HepG2 (cell line): Measurements from ENCODE around the gene IL11RA. TPM values are rescaled to one million over a fixed set of nuclear protein-coding genes. Genes with fewer than 3 reads are reported as not detected.

Experiments used
- ASH2L ChIP-seq: fragments of 300-600, 200-600 bp; sonication (generic); IDR thresholded peaks from 2 replicates; pipeline ENCODE4 v1.7.0; 2017; ENCODE audit warnings: low read depth, mild to moderate bottlenecking, moderate library complexity, mixed read lengths, low read length; ENCODE audit not compliant: insufficient read length
- DBP ChIP-seq: sonication (generic); formaldehyde crosslinking; IDR thresholded peaks from 2 replicates; pipeline ENCODE4 v1.4.0; 2020; ENCODE audit warnings: missing genetic modification reagents; ENCODE audit errors: not compliant biosample characterization
- KDM1A ChIP-seq: IDR thresholded peaks from 2 replicates; pipeline ENCODE4 v1.6.1; 2016; ENCODE audit warnings: missing compliant biosample characterization
- KDM5A ChIP-seq: fragments of 200-600 bp; sonication (generic); IDR thresholded peaks from 2 replicates; pipeline ENCODE4 v1.7.0; 2018; ENCODE audit warnings: antibody characterized with exemption, mild to moderate bottlenecking, low read length, borderline replicate concordance
- KDM6A ChIP-seq: IDR thresholded peaks from 2 replicates; pipeline ENCODE4 v1.6.1; 2016; ENCODE audit warnings: low read depth
- LBX2 ChIP-seq: sonication (generic); formaldehyde crosslinking; IDR thresholded peaks from 2 replicates; pipeline ENCODE4 v1.5.0; 2020; ENCODE audit warnings: missing genetic modification reagents, mild to moderate bottlenecking, borderline replicate concordance
- PHF21A ChIP-seq: sonication (generic); formaldehyde crosslinking; IDR thresholded peaks from 2 replicates; pipeline ENCODE4 v1.5.0; 2020; ENCODE audit warnings: mild to moderate bottlenecking, missing genetic modification reagents
- TCF7 ChIP-seq: sonication (generic); IDR thresholded peaks from 2 replicates; pipeline ENCODE4 v1.6.1; 2016; ENCODE audit warnings: antibody characterized with exemption, low read depth
- ZFP1 ChIP-seq: IDR thresholded peaks from 2 replicates; pipeline ENCODE4 v1.6.1; 2016
- ZNF121 ChIP-seq: sonication (generic); formaldehyde crosslinking; IDR thresholded peaks from 2 replicates; pipeline ENCODE4 v1.5.0; 2020; ENCODE audit warnings: mild to moderate bottlenecking, missing genetic modification reagents
- ZNF160 ChIP-seq: sonication (generic); formaldehyde crosslinking; IDR thresholded peaks from 2 replicates; pipeline ENCODE4 v1.8.0; 2022; ENCODE audit warnings: mild to moderate bottlenecking, inconsistent platforms, missing genetic modification reagents
- ZNF318 ChIP-seq: sonication (generic); formaldehyde crosslinking; IDR thresholded peaks from 2 replicates; pipeline ENCODE4 v1.4.0; 2020; ENCODE audit warnings: mild to moderate bottlenecking, missing genetic modification reagents
- ZNF382 ChIP-seq: sonication (generic); formaldehyde crosslinking; IDR thresholded peaks from 2 replicates; pipeline ENCODE4 v1.5.0; 2020; ENCODE audit warnings: missing genetic modification reagents, mild to moderate bottlenecking, borderline replicate concordance
- ZNF431 ChIP-seq: sonication (generic); formaldehyde crosslinking; IDR thresholded peaks from 2 replicates; pipeline ENCODE4 v1.9.0; 2022; ENCODE audit warnings: missing genetic modification reagents, low read depth, mild to moderate bottlenecking, borderline replicate concordance
- ZNF460 ChIP-seq: sonication (generic); formaldehyde crosslinking; IDR thresholded peaks from 2 replicates; pipeline ENCODE4 v1.5.1; 2020; ENCODE audit warnings: missing genetic modification reagents, mild to moderate bottlenecking, borderline replicate concordance
- ZNF660 ChIP-seq: sonication (generic); formaldehyde crosslinking; IDR thresholded peaks from 2 replicates; pipeline ENCODE4 v1.5.1; 2020; ENCODE audit warnings: mild to moderate bottlenecking, low read depth, missing genetic modification reagents, borderline replicate concordance
- ZNF770 ChIP-seq: sonication (generic); formaldehyde crosslinking; IDR thresholded peaks from 2 replicates; pipeline ENCODE4 v1.5.0; 2020; ENCODE audit warnings: mild to moderate bottlenecking, missing genetic modification reagents
- polyA plus RNA-seq, 8 experiments: library from polyadenylated mRNA; depleted of rRNA in 3 of 8; stranded (reverse) in 7 of 8; unstranded in 1 of 8; fragments of >200 nt; fragmentation: Illumina TruSeq in 4 of 8; extraction: Trizol in 4 of 8; gene quantifications; 2 replicates each; pipeline versions ENCODE4 v1.2.1 to v1.2.3, GENCODE V29; 2011 to 2016; ENCODE audit warnings: low read depth in 4 of 8, missing spikeins in 1 of 8, mixed read lengths in 1 of 8; ENCODE audit not compliant: insufficient read depth in 1 of 8
- total RNA-seq, 5 experiments: library from RNA; depleted of rRNA; stranded (reverse); fragments of >200 nt; fragmentation: Illumina TruSeq; extraction: Trizol; gene quantifications; 2 replicates each; pipeline ENCODE4 v1.2.3, GENCODE V29; 2016; ENCODE audit warnings: low read depth in 1 of 5

IL11RA gene
- total and polyA plus RNA-seq, 2 of the 13 experiments (the other 11 are each of a cell fraction or from before 2014, with no cell fraction given) = 2.0 to 4.2 TPM

GRCh38 chr9:34646211-34647083 lies 5.5 kb upstream of the IL11RA start, which contains the start of gene GALT (continued):
- peak; percentile 53; the same call in 1 of the 2 replicates for TF ChIP-seq ZNF318 (CRISPR knock-in tag)
- TF ChIP-seq KDM5A = peak; percentile 43; the same call in 1 of the 2 replicates
- peak; percentile 32 for TF ChIP-seq DBP
- TF ChIP-seq ZNF160 (CRISPR knock-in tag) = 0 out of 2 replicates have a peak, but pooled peaks have one; percentile 40
- no peak for TF ChIP-seq LBX2 (CRISPR knock-in tag)
- TF ChIP-seq KDM6A (CRISPR knock-in tag) = no peak
- 0 out of 2 replicates have a peak, but pooled peaks have one; percentile 65 for TF ChIP-seq ZNF660 (CRISPR knock-in tag)
- no peak for TF ChIP-seq KDM1A (CRISPR knock-in tag)
- peak; percentile 53 for TF ChIP-seq TCF7
- peak; percentile 87 for TF ChIP-seq ASH2L
- TF ChIP-seq ZNF770 (CRISPR knock-in tag) = peak; percentile 63; the same call in 1 of the 2 replicates
- no peak; the same call in 1 of the 2 replicates for TF ChIP-seq ZNF431
- TF ChIP-seq ZNF121 = peak; percentile 57; the same call in 1 of the 2 replicates
- peak; percentile 71 for TF ChIP-seq PHF21A (CRISPR knock-in tag)
- TF ChIP-seq ZFP1 (CRISPR knock-in tag) = no peak; the same call in 1 of the 2 replicates
- TF ChIP-seq ZNF382 = no peak
- TF ChIP-seq ZNF460 (CRISPR knock-in tag) = no peak
